ENCODE data around the gene AP2A2.
A peak's percentile ranks its signal among the peaks of the same experiment; 100 is the strongest.
"Not testable (repeated sequence)": the region's sequence is repeated elsewhere in the genome, so short reads cannot be mapped to it uniquely, and the experiment has no call there.

Gene AP2A2

DNA sequence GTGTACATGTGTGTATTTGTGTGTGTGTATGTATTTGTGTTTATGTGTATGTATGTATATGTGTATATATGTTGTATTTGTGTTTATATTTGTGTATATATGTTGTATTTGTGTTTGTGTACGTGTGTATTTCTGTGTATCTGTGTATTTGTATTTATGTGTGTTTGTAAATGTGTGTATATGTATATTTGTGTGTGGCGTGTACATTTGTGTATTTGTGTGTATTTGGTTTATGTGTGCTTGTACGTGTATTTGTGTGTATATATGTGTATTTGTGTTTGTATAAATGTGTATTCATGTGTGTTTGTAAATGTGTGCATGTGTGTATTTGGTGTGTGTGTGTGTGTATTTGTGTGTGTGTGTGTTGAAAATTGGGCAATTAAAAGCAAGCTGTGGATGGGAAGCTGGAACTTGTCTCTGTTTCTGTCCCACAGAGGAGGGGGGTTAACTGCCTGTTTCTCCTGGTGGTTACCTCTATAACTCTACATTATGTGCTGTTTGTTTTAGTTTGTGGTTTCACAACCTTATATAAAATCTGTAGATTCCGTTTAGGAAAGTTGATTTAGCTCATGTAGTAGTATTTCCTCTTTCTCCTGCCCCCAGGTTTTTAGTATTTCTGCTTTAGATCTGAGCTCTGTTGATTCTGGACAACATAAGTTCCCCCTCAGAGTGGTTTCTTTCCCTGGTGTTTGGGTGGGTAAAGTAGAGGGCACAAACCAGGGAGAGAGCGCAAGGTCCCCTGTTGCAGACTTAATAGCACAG lies 28.9 kb downstream of the AP2A2 start:
- peak in 3 of 4 experiments; percentile 28 to 66 (median 66) for DNase-seq

GRCh38 chr11:955154-956063 lies 29.7 kb downstream of the AP2A2 start:
- no peak for DNase-seq

DNA sequence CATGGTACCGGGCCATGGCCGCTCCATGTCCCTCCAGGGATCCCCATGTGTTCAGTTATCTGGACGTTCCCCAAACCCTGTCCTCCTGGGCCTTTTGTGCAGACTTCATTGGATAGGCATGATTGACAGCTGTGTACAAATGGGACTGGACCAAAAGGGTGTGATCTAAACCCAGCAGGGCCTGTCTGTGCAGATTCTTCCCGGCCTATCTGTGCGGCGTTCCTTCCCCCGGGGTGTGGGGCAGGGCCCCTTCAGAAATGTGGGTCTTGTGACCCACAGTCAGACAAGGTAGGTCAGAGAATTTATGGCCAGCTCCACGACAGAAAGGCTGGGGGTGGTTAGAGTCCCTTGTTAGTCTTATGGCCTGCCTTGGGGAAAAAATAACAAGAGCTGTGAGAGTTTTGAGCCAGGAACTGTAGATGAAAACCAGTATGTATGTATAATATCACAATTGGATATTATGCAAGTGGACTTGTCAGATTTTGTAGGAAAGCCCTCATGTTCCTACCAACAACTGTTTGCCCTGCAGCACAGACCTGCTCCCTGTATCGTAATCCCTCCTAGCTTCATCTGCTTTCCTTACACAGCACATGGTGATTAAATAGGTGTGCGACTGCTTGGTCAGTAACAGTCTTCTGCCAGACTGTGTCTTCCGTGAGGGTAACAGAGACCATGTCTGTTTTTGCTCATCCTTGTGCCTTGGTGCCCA lies 31.7 kb downstream of the AP2A2 start:
- DNase-seq, result no peak

- DNase-seq, result no peak
These were observed 32.4 kb downstream of the AP2A2 start for GRCh38 chr11:958101-958500.

GRCh38 chr11:959027-959426 lies 33.4 kb downstream of the AP2A2 start:
- DNase-seq, result no peak

DNA sequence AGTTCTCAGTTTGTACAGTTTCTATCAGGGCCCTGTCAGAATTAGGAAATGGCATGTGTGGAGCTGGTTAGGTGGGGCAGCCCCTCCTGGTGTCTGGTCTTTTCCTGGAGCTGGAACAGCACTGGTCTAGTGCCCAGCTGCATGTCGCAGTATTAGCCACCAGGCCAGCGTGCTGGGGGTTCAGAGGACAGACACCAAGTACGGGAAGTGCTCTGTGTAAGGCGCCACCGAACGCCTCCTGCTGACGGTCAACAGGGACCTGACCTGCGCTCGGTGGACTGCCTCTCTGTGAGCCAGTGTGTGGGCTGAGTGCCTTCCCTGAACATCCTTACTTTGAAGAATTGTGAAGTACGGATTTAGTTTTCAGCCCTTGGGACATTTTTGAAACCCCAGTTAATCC lies 33.9 kb downstream of the AP2A2 start:
- no peak for DNase-seq

GRCh38 chr11:961310-961920 lies 35.7 kb downstream of the AP2A2 start:
- not testable (repeated sequence) for DNase-seq

DNA sequence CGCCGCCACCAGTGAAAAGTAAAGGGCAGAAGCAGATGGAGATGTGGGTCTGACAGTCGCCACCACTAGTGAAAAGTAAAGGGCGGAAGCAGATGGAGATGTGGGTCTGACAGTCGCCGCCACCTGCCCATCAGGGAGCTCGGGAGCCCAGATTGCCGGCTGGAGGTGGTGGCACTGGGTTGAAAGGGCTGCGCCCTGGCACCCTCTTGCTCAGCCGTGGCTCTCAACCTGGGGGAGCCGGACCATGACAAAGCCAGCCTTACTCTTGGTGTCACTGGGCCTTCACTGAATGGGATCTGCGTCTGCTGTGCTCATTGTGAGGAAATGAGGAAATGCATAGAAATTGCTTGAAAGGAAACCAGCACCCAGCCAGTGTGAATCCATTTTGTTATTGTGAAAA lies 36.3 kb downstream of the AP2A2 start:
- no peak for DNase-seq

DNA sequence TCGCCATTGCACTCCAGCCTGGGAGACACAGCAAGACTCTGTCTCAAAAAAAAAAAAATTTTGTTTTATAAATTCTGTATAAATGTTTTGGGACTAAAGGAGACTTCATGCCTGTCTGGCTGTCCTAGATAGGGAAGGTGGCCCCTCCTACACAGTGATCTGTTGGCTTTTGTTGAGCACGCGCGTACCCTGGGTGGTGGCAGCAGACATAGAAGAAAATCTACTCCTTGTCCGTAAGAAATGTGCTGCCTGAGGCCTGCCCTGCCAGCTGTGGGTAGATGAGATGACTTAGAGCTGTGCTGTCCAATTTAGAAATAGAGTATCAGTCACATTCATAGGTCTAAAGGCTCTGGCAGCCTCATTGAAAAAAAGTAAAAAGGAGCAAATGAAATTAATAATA lies 37.0 kb downstream of the AP2A2 start:
- DNase-seq, result no peak

DNA sequence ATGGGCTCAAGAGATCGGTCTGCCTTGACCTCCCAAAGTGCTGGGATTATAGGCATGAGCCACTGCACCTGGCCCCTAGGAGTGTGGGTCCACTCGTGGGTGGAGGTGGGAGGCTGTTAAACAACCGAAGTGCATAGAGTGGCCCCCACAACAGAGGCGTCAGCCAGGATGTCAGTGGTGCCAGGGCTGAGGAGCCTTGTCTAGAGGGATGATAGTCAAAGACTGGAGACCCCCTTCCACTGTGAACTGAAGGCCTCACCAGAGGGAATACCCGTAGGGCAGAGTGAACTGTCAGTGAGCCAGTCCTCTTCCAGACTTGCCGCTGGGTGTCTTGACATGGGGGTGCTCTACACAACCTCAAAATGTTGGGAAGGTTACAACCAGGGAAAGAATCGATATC lies 38.2 kb downstream of the AP2A2 start:
- no peak for DNase-seq

- DNase-seq, result no peak
These were observed 39.6 kb downstream of the AP2A2 start for GRCh38 chr11:965206-965775.

DNA sequence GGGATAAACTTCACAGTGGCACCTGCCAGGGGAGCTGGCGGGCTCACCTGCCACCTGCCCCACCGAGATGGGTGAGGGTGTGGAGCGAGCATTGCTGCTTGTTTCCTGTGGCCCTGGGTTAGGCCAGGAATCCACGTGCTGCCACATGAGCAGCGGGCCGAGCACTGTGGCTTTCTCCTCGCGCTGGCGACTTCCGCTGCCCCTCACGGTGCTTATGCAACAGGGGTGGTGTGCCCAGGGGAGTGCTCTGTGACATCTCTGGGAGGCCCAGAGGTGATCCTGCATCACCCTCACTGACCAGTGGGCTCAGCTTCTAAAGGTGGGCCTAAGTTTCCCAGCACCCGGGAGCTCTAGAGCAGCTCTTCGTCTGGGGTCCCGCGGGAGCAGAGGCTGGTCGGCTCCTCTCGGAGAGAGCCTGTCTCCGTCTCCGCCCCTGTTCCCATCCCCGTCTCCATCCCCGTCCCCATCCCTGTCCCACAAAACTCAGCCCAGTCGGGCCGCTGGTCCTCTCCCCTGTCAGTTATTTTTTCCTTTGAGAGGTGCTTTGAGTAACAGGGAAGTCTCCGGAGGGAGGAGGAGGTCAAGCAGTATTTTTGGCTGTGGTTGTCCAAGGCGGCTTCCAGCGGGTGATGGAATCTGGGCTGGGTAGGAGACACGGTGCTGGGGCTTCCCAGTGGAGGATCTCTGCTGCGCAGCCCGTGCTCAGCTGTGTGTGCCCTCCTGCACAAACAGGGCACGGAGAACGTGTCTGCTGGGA lies 42.5 kb downstream of the AP2A2 start:
- DNase-seq, result peak; percentile 16 to 60 (median 40)

DNA sequence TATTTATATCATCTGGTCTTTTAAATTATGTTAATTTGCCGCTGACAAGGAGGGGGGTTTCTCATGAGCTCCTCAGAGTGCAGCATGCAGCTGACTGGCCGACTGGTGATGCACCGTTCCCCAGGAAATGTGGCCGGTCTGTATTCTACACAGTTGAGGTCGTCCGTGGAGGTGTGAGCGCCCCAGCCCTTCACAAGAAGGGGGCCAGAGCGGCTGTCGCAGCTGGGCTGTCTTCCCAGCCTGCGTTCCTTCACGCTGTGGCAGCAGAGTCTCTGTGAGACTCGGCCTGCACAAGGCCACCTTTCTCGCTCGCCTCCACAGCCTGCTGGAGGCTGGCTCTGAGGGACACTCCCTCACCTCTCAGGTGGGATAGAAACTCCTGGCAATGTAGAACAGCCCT lies 43.2 kb downstream of the AP2A2 start:
- DNase-seq, result no peak

GRCh38 chr11:969651-970205 lies 44.1 kb downstream of the AP2A2 start:
- no peak for DNase-seq

- DNase-seq, result peak; percentile 17 to 64 (median 49)
These were observed 44.7 kb downstream of the AP2A2 start for GRCh38 chr11:970319-970871.

DNA sequence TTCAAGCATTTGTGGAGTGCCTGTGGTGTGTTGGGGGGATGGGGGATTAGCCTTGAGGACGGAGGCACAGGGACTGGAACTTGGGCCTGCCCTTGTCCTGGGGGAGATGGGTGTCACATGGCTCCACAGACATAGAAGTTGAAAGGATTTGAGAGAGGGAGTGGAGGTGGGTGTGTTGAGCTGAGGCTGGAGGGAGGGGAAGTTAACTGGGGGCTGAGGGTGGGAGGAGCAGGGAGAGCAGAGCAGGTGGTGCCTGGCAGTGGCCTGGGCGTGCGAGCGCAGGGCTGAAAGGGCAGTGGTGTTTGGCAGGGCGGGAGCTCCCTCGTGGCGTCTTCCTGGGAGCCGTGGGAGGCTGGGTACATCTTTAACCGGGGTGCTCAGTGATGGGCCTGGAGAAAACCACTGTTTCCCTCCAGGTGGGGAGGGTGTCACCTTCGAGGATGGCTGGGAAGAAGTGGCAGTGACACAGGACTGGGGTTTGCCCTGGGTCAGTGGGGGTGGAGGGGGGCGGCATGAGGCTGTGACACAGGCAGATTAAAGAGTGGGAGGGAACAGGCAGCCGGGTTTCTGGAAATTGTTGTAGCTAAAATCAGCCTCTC lies 45.5 kb downstream of the AP2A2 start:
- peak in 2 of 4 experiments; percentile 11 to 42 for DNase-seq

- DNase-seq, result no peak
These were observed 46.2 kb downstream of the AP2A2 start for GRCh38 chr11:971731-972365.

GRCh38 chr11:972523-973211 lies 47.0 kb downstream of the AP2A2 start:
- no peak for DNase-seq

DNA sequence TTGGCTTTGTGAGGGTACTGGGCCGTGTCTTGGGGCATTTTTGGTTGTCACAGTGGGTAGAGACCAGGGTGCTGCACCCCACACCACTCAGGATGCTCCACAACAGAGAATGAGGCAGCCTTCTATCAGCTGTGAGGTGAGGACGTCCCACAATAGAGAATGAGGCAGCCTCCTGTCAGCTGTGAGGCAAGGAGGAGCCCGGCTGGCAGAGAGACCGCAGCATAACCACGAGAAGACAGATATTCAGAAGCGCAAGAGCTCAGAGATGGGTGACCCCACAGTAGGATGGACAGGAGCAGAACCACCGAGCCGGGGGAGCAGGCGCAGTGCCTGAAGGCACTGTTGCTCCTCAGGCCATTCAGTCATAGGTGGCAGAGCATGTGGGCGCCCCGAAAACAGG lies 47.6 kb downstream of the AP2A2 start:
- DNase-seq, result no peak
